ENCODE results near the gene LRRIQ1.

DNA sequence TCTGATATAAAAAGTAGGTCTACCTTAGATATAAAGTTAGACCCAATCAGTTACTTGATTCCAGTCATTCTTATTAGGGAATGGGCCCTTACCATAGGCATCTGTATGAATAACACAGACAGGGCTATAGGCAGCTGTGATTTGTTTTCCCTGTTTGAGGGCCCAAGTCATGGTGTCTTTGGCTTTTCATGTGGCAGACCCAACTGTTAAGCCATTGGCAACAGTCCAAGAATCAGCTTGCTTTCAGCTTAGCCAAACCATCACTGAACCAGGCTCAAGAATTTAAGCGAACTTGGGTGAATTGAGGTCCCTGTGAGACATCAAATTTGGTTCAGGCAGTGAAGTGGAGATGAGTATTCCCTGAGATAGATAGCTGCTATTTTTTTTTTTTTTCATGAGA is 111.2 kb downstream of the LRRIQ1 start:
- TF ChIP-seq CTCF (conservative IDR thresholded peaks at IDR 0.05; ENCODE audit: low read depth in 2 of 2) (no peak), EZH2 (IDR thresholded peaks at IDR 0.05; ENCODE audit: low read depth, unreplicated experiment) (no peak), STAT1 (IDR thresholded peaks at IDR 0.05; ENCODE audit: unreplicated experiment) (no peak), POLR2AphosphoS5 (IDR thresholded peaks at IDR 0.05; ENCODE audit: low read depth) (no peak), EZH2phosphoT487 (IDR thresholded peaks at IDR 0.05; ENCODE audit: unreplicated experiment) (no peak), CREB1 (CRISPR knock-in tag; IDR thresholded peaks at IDR 0.05; ENCODE audit: low read depth) (no peak), REST (IDR thresholded peaks at IDR 0.05; ENCODE audit: unreplicated experiment) (no peak)

Measured in GM23338 (cell line).